Activated naive CD8-positive, alpha-beta T cell treated with anti-CD3 and anti-CD28 coated beads for 36 hours (primary cell): ENCODE data around the gene REEP5. TPM values are rescaled to one million over a fixed set of nuclear protein-coding genes. Genes with fewer than 3 reads are reported as not detected.

Source experiments
- DNase-seq: peaks from one replicate; pipeline ENCODE4 v3.0.0; 2021
- H3K27ac Mint-ChIP-seq: one replicate; pipeline ENCODE4 v1.8.0; 2022; ENCODE audit warnings: mild to moderate bottlenecking, moderate library complexity, mixed read lengths
- H3K27me3 Mint-ChIP-seq: one replicate; pipeline ENCODE4 v1.8.0; 2022; ENCODE audit warnings: mild to moderate bottlenecking, mixed read lengths
- H3K36me3 Mint-ChIP-seq: one replicate; pipeline ENCODE4 v1.8.0; 2021; ENCODE audit warnings: mild to moderate bottlenecking, mixed read lengths
- H3K4me1 Mint-ChIP-seq: one replicate; pipeline ENCODE4 v1.8.0; 2021; ENCODE audit warnings: mixed read lengths
- H3K4me3 Mint-ChIP-seq: one replicate; pipeline ENCODE4 v1.8.0; 2022; ENCODE audit warnings: mild to moderate bottlenecking, moderate library complexity, mixed read lengths
- H3K9me3 Mint-ChIP-seq: one replicate; pipeline ENCODE4 v1.8.0; 2022; ENCODE audit warnings: mixed read lengths
- total RNA-seq, 2 experiments: library from RNA; stranded (reverse); gene quantifications; one replicate each; pipeline ENCODE4 v1.2.3, GENCODE V29; 2021

REEP5 gene
- total RNA-seq, 2 experiments from 2014 or later = 40.0 to 45.3 TPM

GRCh38 chr5:112948458-112948857 is 26.4 kb upstream of the REEP5 start:
- no peak overlapping the region for H3K4me3 Mint-ChIP-seq
- no peaks in the 10 kb centered on the region for H3K36me3 Mint-ChIP-seq
- no peaks in the 10 kb centered on the region for H3K27me3 Mint-ChIP-seq
- no peak for DNase-seq
- H3K4me1 Mint-ChIP-seq = no peaks in the 10 kb centered on the region
- no peak overlapping the region for H3K27ac Mint-ChIP-seq
- H3K9me3 Mint-ChIP-seq = no peaks in the 10 kb centered on the region

GRCh38 chr5:112940670-112941069 is 18.6 kb upstream of the REEP5 start:
- Mint-ChIP-seq H3K36me3 (no peaks in the 10 kb centered on the region), H3K4me3 (no peak overlapping the region), H3K9me3 (no peaks in the 10 kb centered on the region), H3K27ac (no peak overlapping the region), H3K4me1 (no peaks in the 10 kb centered on the region), H3K27me3 (no peaks in the 10 kb centered on the region)
- DNase-seq = no peak

GRCh38 chr5:112938286-112938685 is 16.3 kb upstream of the REEP5 start:
- no peak for DNase-seq
- H3K27me3 Mint-ChIP-seq = no peaks in the 10 kb centered on the region

GRCh38 chr5:112935675-112936074 is 13.6 kb upstream of the REEP5 start:
- peaks cover 11% of the 10 kb centered on the region for H3K4me1 Mint-ChIP-seq
- H3K9me3 Mint-ChIP-seq = peaks cover 2% of the 10 kb centered on the region
- no peak overlapping the region for H3K27ac Mint-ChIP-seq
- H3K4me3 Mint-ChIP-seq = no peak overlapping the region
- DNase-seq = no peak
- no peaks in the 10 kb centered on the region for H3K27me3 Mint-ChIP-seq
- H3K36me3 Mint-ChIP-seq = no peaks in the 10 kb centered on the region

More at GRCh38 chr5:112938286-112938685, 16.3 kb upstream of the REEP5 start:
- H3K9me3 Mint-ChIP-seq = peaks cover 2% of the 10 kb centered on the region
- no peaks in the 10 kb centered on the region for H3K36me3 Mint-ChIP-seq
- H3K27ac Mint-ChIP-seq = no peak overlapping the region
- H3K4me3 Mint-ChIP-seq = no peak overlapping the region
- peaks cover 4% of the 10 kb centered on the region for H3K4me1 Mint-ChIP-seq

DNA sequence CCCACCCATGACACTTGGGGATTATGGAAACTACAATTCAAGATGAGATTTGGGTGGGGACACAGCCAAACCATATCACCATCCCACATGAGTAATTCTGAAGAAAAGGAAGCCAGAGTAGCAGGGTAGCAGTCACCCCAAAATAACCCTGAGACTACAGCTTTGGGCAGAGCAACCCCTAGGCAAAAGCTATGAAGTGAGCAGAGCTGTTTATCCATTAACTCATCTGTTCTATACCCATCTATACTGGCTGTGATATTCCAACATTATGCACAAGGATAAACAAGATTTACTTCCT is 12.3 kb upstream of the REEP5 start:
- H3K27ac Mint-ChIP-seq = no peak overlapping the region
- H3K36me3 Mint-ChIP-seq = no peaks in the 10 kb centered on the region
- peaks cover 2% of the 10 kb centered on the region for H3K9me3 Mint-ChIP-seq
- H3K4me1 Mint-ChIP-seq = peaks cover 23% of the 10 kb centered on the region
- DNase-seq = no peak
- H3K4me3 Mint-ChIP-seq = no peak overlapping the region
- H3K27me3 Mint-ChIP-seq = no peaks in the 10 kb centered on the region

- Mint-ChIP-seq H3K4me3 (no peak overlapping the region), H3K4me1 (peaks cover 28% of the 10 kb centered on the region), H3K36me3 (no peaks in the 10 kb centered on the region), H3K9me3 (peaks cover 2% of the 10 kb centered on the region), H3K27ac (no peak overlapping the region), H3K27me3 (no peaks in the 10 kb centered on the region)
- no peak for DNase-seq
Observed at GRCh38 chr5:112933651-112934365, 11.8 kb upstream of the REEP5 start.

DNA sequence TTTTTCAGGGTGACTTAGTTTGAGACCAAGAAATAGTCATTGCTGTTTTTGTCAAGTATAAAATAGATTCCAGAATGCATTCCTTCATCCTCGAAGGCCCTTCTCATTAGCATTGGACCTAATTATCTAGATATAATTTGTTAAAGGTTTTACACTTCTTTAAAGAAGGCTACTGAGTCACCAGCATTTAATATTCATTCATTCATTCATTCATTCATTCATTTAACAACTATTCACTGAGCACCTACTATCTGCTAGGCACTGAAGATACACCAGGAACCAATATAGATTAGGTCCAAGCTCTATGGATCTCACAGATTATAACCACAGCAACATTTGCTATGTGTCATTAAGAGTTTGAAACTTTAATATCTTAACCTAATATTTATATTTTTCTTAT is 11.1 kb upstream of the REEP5 start:
- Mint-ChIP-seq H3K9me3 (peaks cover 2% of the 10 kb centered on the region), H3K27ac (no peak overlapping the region), H3K4me3 (no peak overlapping the region), H3K4me1 (peaks cover 34% of the 10 kb centered on the region), H3K36me3 (no peaks in the 10 kb centered on the region), H3K27me3 (no peaks in the 10 kb centered on the region)
- no peak for DNase-seq

GRCh38 chr5:112931473-112931872 is 9.4 kb upstream of the REEP5 start:
- H3K27me3 Mint-ChIP-seq = no peaks in the 10 kb centered on the region
- peaks cover 36% of the 10 kb centered on the region for H3K4me1 Mint-ChIP-seq
- H3K27ac Mint-ChIP-seq = no peak overlapping the region
- peaks cover 2% of the 10 kb centered on the region for H3K9me3 Mint-ChIP-seq
- DNase-seq = no peak
- no peak overlapping the region for H3K4me3 Mint-ChIP-seq
- H3K36me3 Mint-ChIP-seq = no peaks in the 10 kb centered on the region

DNA sequence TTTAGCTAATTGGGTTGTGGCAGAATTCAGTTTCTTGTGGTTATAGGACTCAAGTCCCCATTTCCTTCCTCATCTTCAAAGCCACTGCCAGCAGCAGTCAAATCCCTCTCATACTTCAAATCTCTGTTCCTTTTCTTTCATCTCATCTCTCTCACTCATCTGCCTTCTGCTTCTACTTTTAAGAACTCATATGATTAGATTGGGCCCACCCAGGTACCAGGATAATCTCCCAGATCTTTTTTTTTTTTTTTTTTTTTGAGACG is 8.0 kb upstream of the REEP5 start:
- no peak for DNase-seq
- Mint-ChIP-seq H3K4me3 (no peak overlapping the region), H3K9me3 (peaks cover 2% of the 10 kb centered on the region), H3K36me3 (no peaks in the 10 kb centered on the region), H3K27me3 (no peaks in the 10 kb centered on the region), H3K27ac (peak overlapping the region; percentile 12), H3K4me1 (peaks cover 36% of the 10 kb centered on the region)

DNA sequence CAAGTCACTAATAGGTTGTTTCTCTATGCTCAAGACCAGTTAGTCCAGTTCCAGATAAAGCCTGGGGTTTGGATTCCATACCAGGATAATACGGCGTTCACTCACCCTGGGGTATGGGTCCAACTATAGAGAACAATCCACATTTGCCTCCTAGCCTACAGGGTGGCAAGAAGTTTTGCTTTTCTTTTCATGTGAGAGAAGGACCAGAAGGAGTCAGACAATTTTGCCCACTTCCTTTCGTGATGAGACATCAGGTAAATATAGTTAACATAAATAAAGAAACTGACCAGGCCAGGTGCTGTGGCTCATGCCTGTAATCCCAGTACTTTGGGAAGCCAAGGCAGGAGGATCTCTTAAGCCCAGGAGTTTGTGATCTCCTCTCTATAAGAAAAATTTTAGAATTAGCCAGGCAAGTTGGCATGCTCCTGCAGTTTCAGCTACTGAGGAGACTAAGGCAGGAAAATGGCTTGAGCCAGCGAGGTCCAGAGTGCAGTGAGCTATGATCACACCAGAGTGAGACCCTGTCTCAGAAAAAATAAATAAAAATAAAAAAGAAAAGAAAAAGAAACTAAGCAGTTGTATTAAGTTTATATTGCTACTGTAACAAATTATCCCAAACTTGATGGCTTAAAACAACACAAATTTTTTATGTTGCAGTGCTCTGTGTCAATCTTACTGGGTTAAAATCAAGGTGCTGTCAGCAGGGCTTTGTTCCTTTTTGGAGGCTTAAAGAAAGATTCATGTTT is 7.5 kb upstream of the REEP5 start:
- H3K27ac Mint-ChIP-seq = peak overlapping the region; percentile 47
- peaks cover 36% of the 10 kb centered on the region for H3K4me1 Mint-ChIP-seq
- no peaks in the 10 kb centered on the region for H3K36me3 Mint-ChIP-seq

DNA sequence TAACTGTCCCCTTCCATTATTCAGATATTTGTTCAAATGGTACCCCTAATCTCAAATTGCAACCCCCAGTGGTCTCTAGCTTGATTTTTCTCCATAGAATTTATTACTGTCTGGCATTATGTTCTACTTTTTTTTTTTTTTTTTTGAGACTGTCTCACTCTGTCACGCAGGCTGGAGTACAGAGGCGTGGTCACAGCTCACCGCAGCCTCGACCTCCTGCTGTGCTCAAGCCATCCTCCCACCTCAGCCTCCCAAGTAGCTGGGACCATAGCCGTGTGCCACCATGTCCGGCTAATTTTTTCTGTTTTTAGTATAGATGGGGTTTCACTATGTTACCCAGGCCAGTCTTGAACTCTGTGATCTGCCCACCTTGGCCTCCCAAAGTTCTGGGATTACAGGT is 2.0 kb upstream of the REEP5 start:
- peak overlapping the region; percentile 87 for H3K27ac Mint-ChIP-seq
- H3K9me3 Mint-ChIP-seq = no peaks in the 10 kb centered on the region
- H3K4me3 Mint-ChIP-seq = no peak overlapping the region
- DNase-seq = no peak
- H3K36me3 Mint-ChIP-seq = peaks cover 9% of the 10 kb centered on the region
- H3K4me1 Mint-ChIP-seq = peaks cover 43% of the 10 kb centered on the region
- H3K27me3 Mint-ChIP-seq = no peaks in the 10 kb centered on the region

More for the DNA sequence above, 7.5 kb upstream of the REEP5 start:
- peak overlapping the region; percentile 12 for H3K4me3 Mint-ChIP-seq
- no peaks in the 10 kb centered on the region for H3K27me3 Mint-ChIP-seq
- H3K9me3 Mint-ChIP-seq = peaks cover 2% of the 10 kb centered on the region
- no peak for DNase-seq

DNA sequence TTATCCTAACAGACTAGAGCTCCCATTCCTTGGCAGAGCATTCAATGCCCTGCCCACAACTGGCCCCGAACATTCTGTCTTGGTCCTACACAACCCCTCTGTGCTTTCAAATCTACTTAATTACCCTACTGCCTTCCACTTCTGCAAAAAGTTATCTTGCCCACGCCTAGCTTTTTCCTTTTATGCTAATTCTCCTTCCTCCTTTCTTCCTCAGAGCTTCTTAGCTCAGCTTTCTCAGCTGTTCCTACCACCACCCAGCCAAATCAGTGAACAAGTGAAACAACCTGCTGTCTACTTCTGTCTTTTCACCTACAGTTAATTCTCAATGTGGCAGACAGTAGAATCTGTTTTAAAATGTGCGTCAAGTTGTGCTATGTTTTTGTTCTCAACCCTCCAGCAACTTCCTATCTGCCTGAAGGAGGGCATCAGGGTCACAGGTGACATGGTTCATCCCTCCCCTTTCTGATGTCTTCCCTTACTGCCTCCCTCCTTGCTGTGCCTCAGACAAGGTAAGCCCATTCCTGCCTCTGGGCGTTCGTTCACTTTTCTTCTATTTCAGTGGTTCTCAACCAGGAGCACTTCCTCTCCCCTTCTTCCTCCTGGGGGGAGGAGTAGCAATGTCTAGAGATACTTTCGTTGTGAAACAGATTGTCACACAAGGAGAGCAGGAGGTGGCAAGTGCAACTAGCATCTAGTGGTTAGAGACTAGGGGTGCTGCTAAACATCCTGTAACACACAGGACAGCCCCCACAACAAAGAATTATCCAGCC is 1.3 kb upstream of the REEP5 start:
- H3K27me3 Mint-ChIP-seq = no peaks in the 10 kb centered on the region
- H3K4me3 Mint-ChIP-seq = peak overlapping the region; percentile 71
- DNase-seq = peak; percentile 8
- peak overlapping the region; percentile 87 for H3K27ac Mint-ChIP-seq
- peaks cover 43% of the 10 kb centered on the region for H3K4me1 Mint-ChIP-seq
- peaks cover 14% of the 10 kb centered on the region for H3K36me3 Mint-ChIP-seq
- no peaks in the 10 kb centered on the region for H3K9me3 Mint-ChIP-seq

DNA sequence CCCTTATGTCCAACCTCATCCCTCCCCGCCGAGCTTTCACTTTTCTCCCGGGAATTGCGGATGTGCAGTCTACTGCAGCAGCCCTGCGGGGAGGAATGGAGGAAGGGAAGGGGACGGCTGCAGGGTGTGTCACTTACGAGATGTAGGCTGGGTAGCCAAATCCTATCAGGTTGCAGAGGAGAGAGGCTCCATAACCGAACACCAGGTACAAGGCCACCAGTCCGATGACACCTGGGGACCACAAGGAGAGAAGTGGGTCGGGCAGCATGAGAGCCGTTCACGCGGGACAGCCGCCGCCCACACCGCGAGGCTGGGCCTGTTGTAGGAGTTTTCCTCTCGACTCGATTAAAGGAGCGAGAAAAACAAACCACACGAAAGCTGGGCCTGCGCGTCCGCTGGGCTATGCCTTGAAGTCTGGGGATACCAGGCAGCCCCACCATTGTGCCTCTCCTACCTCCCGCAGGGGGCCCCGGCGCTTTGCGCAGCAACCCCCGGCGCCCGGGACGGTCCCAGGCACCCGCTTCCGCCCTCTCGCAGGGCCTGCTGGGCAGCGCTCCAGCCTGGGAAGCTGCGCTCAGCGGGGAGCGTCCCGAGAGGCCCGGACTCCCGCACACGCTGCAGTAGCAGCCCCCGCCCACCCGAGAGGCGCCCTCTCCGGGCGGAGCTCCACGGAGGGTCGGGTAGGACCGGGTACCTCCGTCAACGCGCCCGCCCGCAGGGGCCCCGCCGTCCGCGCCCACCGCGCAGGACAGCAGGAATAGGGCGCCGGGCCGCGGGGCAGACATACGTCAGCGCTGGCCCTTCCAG is 798 bp downstream of the REEP5 start:
- H3K27me3 Mint-ChIP-seq = no peaks in the 10 kb centered on the region
- H3K36me3 Mint-ChIP-seq = peaks cover 30% of the 10 kb centered on the region
- H3K4me1 Mint-ChIP-seq = peaks cover 54% of the 10 kb centered on the region
- DNase-seq = peak; percentile 73
- H3K27ac Mint-ChIP-seq = peak overlapping the region; percentile 72
- H3K4me3 Mint-ChIP-seq = peak overlapping the region; percentile 97
- H3K9me3 Mint-ChIP-seq = no peaks in the 10 kb centered on the region

DNA sequence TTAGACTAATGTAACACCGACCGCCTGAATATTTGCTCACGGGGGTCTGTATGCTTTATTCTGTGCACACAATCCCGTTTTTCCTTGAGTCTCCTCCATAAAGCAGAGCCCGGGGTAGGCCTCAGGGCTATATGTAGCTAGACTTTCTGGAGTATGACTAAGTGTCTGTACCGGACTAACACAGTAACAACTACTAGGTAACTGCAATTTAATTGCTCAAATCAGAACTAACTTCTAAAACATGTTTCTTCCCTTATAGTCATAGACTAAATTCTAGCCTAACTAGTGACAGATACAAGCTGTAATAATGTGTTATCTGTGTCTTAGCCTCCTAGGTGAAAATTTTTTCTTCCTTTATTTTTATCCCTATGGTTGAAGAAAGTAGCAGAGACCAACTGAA is 2.1 kb downstream of the REEP5 start:
- Mint-ChIP-seq H3K36me3 (peaks cover 34% of the 10 kb centered on the region), H3K27me3 (no peaks in the 10 kb centered on the region), H3K27ac (no peak overlapping the region), H3K4me1 (peaks cover 63% of the 10 kb centered on the region), H3K9me3 (no peaks in the 10 kb centered on the region), H3K4me3 (peak overlapping the region; percentile 23)
- no peak for DNase-seq

- Mint-ChIP-seq H3K4me3 (no peak overlapping the region), H3K9me3 (no peaks in the 10 kb centered on the region), H3K4me1 (peaks cover 60% of the 10 kb centered on the region), H3K27ac (no peak overlapping the region), H3K27me3 (no peaks in the 10 kb centered on the region), H3K36me3 (peaks cover 39% of the 10 kb centered on the region)
- DNase-seq = no peak
Observed at GRCh38 chr5:112918679-112919078, 3.3 kb downstream of the REEP5 start.
